Measurements from ENCODE around the gene DIPK1A.

Gene DIPK1A

GRCh38 chr1:92953491-92953890 lies 7.8 kb downstream of the DIPK1A start:
- no peak for DNase-seq (ENCODE audit: low read depth)

- no peak for DNase-seq (ENCODE audit: low read depth)
Observed at GRCh38 chr1:92952714-92953113, 8.5 kb downstream of the DIPK1A start.

DNA sequence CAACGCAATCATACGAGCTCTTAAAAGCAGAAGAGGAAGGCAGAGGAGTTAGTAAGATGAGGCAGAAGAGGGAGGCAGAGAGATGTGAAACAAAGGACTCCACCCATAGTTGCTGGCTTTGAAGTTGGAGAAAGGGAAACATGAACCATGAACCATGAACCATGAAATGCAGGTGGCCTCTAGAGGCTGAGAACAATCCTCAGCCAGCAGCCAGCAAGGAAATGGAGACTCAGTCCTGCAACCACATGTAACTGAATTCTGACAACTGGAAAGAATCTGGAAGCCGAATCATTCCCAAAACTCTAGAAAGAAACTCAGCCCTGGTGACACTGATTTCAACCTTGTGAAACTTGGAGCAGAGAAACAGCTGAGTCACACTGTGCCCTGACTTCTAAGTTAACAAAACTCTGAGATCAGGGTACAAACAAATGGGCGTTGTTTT lies 10.1 kb downstream of the DIPK1A start:
- DNase-seq (ENCODE audit: low read depth): no peak

GRCh38 chr1:92949937-92950817 lies 11.1 kb downstream of the DIPK1A start:
- DNase-seq (ENCODE audit: low read depth): no peak

DNA sequence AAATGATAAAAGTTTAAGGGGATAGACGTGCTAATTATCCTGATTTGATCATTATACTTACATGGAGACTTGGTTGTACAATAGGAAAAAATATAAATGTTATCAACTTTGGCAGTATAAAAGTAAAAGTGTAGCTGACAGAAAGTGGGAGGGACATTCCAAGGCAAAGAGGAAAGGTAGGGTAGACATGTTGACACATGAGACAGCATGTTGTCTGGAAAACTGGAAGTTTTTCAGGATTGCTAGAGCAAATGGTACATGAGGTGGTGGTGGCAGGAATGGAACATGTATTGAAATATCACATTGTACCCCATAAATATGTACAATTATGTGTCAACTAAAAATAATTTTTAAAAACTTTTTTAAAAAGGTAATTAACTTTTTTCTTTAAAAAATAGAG lies 13.2 kb downstream of the DIPK1A start:
- DNase-seq (ENCODE audit: low read depth): no peak

DNA sequence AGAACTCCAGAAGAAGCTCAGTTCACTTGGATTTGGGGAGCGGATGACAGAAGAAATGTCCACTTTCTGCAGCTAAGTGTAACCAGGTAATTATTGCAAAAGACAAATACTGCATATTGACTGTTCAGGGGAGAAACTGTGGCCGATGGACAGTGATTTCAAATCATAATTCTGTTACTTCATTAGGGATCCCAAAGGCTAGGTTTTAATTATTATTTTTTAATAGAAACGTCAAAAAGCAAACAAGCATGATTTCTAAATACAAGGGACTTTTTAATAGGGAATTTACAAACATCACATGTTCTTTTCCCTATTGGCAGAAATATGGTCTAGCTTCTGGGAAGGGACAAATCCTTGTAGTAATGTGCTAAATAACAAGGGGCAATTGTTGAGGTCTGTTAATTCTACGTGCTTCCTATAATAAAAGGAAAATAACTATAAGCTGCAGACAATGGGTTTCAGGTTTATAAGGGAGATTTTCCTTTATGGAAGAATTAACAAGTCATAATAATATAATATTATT lies 15.5 kb downstream of the DIPK1A start:
- DNase-seq (ENCODE audit: low read depth): no peak

- no peak for DNase-seq (ENCODE audit: low read depth)
Observed at GRCh38 chr1:92944901-92945747, 16.1 kb downstream of the DIPK1A start.

GRCh38 chr1:92943502-92943847 lies 17.8 kb downstream of the DIPK1A start:
- DNase-seq (ENCODE audit: low read depth): no peak

DNA sequence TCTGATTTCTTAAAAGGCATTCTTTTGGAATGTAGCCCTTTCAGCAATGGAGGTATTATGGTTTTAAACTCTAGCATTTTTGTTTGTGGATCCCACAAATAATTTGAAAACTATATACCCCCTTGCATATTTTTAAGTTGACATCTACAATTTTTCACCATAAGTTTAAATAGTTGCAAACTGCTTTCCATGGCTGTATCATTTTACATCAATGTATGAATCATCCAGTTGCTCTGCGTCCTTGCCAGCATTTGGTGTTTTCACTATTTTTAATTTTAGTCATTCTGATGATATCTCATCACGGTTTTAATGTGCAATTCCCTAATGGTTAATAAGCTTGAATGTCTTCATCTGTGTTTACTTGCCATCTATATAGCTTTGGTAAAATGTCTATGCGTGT lies 20.7 kb downstream of the DIPK1A start:
- DNase-seq (ENCODE audit: low read depth): no peak

GRCh38 chr1:92937731-92938130 lies 23.5 kb downstream of the DIPK1A start:
- DNase-seq (ENCODE audit: low read depth): no peak

DNA sequence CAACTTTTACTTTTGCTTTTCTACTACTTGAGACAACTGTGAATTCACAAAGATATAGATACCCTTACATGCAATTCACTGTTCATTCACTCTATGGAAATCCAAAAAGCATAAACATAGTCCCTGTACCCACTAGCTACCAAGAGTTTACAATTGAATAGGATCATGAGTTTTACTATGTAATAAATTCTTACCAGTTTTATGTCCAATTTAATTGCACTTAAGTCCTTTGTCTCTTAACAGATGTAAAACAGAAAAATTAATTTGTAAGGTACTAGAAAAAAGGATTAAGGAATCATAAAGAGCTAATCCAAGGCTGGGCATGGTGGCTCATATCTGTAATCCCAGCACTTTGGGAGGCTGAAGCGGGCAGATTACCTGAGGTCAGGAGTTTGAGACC lies 24.4 kb downstream of the DIPK1A start:
- DNase-seq (ENCODE audit: low read depth): no peak

GRCh38 chr1:92934395-92935378 lies 26.6 kb downstream of the DIPK1A start:
- DNase-seq (ENCODE audit: low read depth): no peak

GRCh38 chr1:92933459-92933858 lies 27.8 kb downstream of the DIPK1A start:
- DNase-seq (ENCODE audit: low read depth): no peak

- DNase-seq (ENCODE audit: low read depth): no peak
Observed at GRCh38 chr1:92931691-92932090, 29.6 kb downstream of the DIPK1A start.

DNA sequence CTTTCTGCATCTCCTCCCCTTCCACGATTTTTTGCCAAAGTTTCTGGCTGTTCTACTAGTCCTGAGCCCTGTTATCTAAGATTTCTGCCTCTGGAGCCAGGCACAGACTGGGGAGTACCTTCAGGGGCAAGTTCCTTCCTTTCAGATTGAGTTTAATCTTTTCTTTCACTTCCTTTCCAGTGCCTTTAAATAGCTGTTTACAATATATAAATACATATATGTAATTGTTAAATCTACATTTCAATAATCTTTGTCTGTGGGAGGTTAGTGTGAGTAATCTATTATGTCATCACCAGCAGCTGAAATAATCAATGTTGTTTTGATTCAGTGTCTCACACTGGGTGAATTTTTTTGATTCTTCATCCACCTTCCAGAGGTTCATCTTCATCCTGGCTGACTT lies 31.8 kb downstream of the DIPK1A start:
- no peak for DNase-seq (ENCODE audit: low read depth)

- DNase-seq (ENCODE audit: low read depth): no peak
Observed at GRCh38 chr1:92927870-92928269, 33.4 kb downstream of the DIPK1A start.

- DNase-seq (ENCODE audit: low read depth): no peak
Observed at GRCh38 chr1:92926873-92927272, 34.4 kb downstream of the DIPK1A start.

- DNase-seq (ENCODE audit: low read depth): no peak
Observed at GRCh38 chr1:92924501-92924900, 36.8 kb downstream of the DIPK1A start.

DNA sequence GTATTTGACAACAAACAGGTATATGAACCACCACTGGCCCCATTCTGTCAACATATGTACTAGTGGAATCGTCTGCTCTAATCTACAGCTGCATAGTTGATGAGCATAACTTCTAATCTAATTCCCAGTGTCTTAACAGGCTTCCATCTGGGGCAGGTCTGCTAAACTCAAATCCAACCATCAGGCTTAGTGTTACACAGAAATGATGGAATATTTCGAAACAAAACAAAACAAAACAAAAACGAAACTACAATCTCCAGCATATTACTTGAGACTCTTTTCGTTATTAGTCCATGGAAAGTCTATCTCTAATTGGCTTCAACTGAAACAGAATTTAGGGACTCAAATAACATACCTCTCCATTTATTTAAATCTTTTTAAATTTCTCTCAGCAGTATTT lies 37.6 kb downstream of the DIPK1A start:
- no peak for DNase-seq (ENCODE audit: low read depth)

DNA sequence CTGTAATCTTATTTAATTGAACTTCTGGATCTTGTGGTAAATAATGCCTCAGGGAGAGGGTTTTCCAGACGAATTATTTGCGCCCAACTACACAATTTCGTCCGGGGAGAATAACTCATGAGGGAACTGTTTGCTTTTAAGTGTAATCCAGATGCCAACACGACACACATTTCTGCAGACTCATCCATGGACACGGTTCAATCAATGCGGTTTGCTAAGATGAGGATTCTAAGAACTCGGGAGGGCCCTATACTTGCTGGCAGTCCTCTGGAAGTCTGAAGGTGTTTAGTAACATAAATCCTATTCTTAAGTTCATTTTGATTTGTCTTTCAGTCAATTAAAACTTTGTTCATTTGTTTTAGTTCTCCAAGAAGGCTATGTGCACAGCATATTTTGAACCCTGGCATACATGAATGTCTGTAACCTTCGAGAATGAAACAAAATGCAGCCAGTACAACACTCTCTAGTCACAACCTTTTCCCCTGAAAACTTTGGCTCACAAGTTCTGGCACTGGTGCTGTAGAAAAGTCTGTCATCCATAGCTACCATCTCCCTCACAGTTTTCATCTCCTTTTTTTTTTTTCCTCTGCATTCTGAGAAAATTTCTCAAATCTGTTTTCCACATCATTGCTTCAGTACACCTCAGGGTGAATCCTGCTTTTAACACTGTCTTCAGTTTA lies 38.8 kb downstream of the DIPK1A start:
- no peak for DNase-seq (ENCODE audit: low read depth)
